T-helper 1 cell treated with Interleukin-12 subunit alpha and Interleukin-12 subunit beta and Interleukin-4 antibody, amounts not matched to agents 30 ng/mL and 1 ng/mL, for 36 hours (primary cell): Measurements from ENCODE around the gene KIF20B. TPM values are rescaled to one million over a fixed set of nuclear protein-coding genes. Genes with fewer than 3 reads are reported as not detected.

Experiments used
- total RNA-seq: library from RNA; stranded (reverse); gene quantifications from 2 replicates; pipeline ENCODE4 v1.2.3, GENCODE V29; 2022

KIF20B gene
- total RNA-seq, 1 donor from 2014 or later, result 45.1 TPM

Other genes with a start within 250 kb of the KIF20B start
- not detected in 2 replicates for gene SLC16A12, start 166.0 kb upstream of the KIF20B start, total RNA-seq
- 3.8 and 6.0 TPM in 2 replicates for gene PANK1, start 56.3 kb upstream of the KIF20B start, total RNA-seq